ENCODE measurements around the gene ANKIB1.

ANKIB1 gene

DNA sequence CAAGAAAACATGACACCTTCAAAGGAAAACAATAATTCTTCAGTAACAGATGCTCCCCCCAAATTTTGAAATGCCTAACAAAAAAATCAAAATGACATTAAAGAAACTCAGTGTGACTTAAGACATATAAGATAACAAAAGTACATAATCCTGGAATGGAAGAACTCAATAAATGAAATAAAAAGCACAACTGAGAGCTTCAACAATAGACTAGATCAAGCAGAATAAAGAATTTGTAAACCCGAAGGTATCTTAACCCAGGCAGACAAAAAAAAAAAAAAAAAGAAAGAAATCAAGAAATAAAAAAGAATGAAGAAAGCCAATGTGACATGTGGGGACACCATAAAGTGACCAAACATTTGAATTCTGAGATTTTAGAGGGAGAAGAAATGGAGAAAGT lies 39.1 kb upstream of the ANKIB1 start:
- no peak for DNase-seq
- no peak for TF ChIP-seq EZH2 (IDR thresholded peaks at IDR 0.05; ENCODE audit: borderline replicate concordance, low read depth, low read length, severe bottlenecking)
- TF ChIP-seq, protein P1, sequence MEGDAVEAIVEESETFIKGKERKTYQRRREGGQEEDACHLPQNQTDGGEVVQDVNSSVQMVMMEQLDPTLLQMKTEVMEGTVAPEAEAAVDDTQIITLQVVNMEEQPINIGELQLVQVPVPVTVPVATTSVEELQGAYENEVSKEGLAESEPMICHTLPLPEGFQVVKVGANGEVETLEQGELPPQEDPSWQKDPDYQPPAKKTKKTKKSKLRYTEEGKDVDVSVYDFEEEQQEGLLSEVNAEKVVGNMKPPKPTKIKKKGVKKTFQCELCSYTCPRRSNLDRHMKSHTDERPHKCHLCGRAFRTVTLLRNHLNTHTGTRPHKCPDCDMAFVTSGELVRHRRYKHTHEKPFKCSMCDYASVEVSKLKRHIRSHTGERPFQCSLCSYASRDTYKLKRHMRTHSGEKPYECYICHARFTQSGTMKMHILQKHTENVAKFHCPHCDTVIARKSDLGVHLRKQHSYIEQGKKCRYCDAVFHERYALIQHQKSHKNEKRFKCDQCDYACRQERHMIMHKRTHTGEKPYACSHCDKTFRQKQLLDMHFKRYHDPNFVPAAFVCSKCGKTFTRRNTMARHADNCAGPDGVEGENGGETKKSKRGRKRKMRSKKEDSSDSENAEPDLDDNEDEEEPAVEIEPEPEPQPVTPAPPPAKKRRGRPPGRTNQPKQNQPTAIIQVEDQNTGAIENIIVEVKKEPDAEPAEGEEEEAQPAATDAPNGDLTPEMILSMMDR (IDR thresholded peaks at IDR 0.05; ENCODE audit: borderline replicate concordance, extremely low read depth, low read length, poor library complexity, severe bottlenecking), result no peak
- Histone ChIP-seq H3K4me2 (ENCODE audit: insufficient read depth, low read length) (no peak overlapping the region), H3K9ac (ENCODE audit: low read depth, low read length) (no peak overlapping the region), H3K27me3 (ENCODE audit: insufficient read depth, low read length, poor library complexity) (no peaks in the 10 kb centered on the region), H3K4me3 (ENCODE audit: low read depth in 1 of 2, low read length in 2 of 2) (no peak overlapping the region), H3K79me2 (ENCODE audit: insufficient read depth, low read length) (peaks cover 5% of the 10 kb centered on the region; the same call in 1 of the 2 replicates), H3K36me3 (ENCODE audit: insufficient read depth, low read length) (peaks cover 91% of the 10 kb centered on the region), H2AFZ (ENCODE audit: low read depth, low read length) (no peak overlapping the region), H4K20me1 (ENCODE audit: insufficient read depth, low read length) (peaks cover 3% of the 10 kb centered on the region; the same call in 1 of the 2 replicates), H3K27ac (ENCODE audit: low read length) (no peak overlapping the region), H3K4me1 (ENCODE audit: insufficient read depth, low read length) (no peaks in the 10 kb centered on the region), H3K9me3 (ENCODE audit: insufficient read depth, low read length, severe bottlenecking) (peaks cover 13% of the 10 kb centered on the region)
- ATAC-seq (ENCODE audit: insufficient read depth, low read depth), result no peak

DNA sequence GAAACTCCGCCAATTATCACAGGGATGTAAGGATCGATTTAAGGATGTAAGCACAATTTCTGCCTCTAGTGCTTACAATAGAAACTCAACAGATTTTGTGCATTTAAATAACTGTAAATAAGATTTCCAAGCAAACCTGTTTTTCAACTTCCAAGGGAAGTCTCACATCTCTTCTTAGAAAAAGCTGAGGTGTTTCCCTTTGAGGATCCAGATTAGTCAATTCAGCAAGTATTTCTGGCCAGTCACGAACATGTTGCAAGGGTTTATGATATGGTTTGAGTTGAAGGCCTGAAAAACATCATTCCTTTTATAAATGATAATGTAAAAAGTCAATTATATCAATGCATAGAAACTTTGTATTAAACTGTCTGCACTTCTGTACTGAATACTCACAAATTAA lies 24.0 kb upstream of the ANKIB1 start:
- no peak overlapping the region for H3K27ac ChIP-seq (ENCODE audit: low read length)
- peaks cover 92% of the 10 kb centered on the region for H3K36me3 ChIP-seq (ENCODE audit: insufficient read depth, low read length)
- H3K9ac ChIP-seq (ENCODE audit: low read depth, low read length), result no peak overlapping the region
- TF ChIP-seq, protein P1 (IDR thresholded peaks at IDR 0.05; ENCODE audit: borderline replicate concordance, extremely low read depth, low read length, poor library complexity, severe bottlenecking), result no peak
- no peak for TF ChIP-seq EZH2 (IDR thresholded peaks at IDR 0.05; ENCODE audit: borderline replicate concordance, low read depth, low read length, severe bottlenecking)
- H3K27me3 ChIP-seq (ENCODE audit: insufficient read depth, low read length, poor library complexity), result no peaks in the 10 kb centered on the region
- no peaks in the 10 kb centered on the region for H3K9me3 ChIP-seq (ENCODE audit: insufficient read depth, low read length, severe bottlenecking)
- H2AFZ ChIP-seq (ENCODE audit: low read depth, low read length), result no peak overlapping the region
- H3K4me2 ChIP-seq (ENCODE audit: insufficient read depth, low read length), result no peak overlapping the region
- ATAC-seq (ENCODE audit: insufficient read depth, low read depth) (no peak), DNase-seq (no peak)
- H3K79me2 ChIP-seq (ENCODE audit: insufficient read depth, low read length), result no peaks in the 10 kb centered on the region
- H4K20me1 ChIP-seq (ENCODE audit: insufficient read depth, low read length), result no peaks in the 10 kb centered on the region
- H3K4me1 ChIP-seq (ENCODE audit: insufficient read depth, low read length), result no peaks in the 10 kb centered on the region
- H3K4me3 ChIP-seq (ENCODE audit: low read depth in 1 of 2, low read length in 2 of 2), result no peak overlapping the region

DNA sequence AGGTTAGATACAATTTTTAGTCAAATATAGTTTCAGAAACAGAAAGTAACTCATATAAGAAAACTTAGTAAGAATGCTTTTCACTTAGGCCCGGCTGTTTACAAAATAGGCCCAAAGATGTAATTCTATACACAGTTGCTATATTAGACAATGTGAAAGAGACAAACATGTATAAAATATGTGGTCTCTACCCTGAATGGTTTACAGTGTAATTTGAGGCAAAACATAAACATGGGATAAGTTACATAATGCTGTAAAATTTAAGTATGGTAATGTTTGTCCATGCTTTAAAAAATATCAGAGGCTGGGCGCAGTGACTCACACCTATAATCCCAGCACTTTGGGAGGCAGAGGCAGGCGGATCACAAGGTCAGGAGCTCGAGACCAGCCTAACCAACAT lies 18.8 kb upstream of the ANKIB1 start:
- Histone ChIP-seq H4K20me1 (ENCODE audit: insufficient read depth, low read length) (no peaks in the 10 kb centered on the region), H3K27ac (ENCODE audit: low read length) (no peak overlapping the region), H3K79me2 (ENCODE audit: insufficient read depth, low read length) (no peaks in the 10 kb centered on the region), H2AFZ (ENCODE audit: low read depth, low read length) (no peak overlapping the region), H3K9ac (ENCODE audit: low read depth, low read length) (no peak overlapping the region), H3K4me1 (ENCODE audit: insufficient read depth, low read length) (no peaks in the 10 kb centered on the region), H3K9me3 (ENCODE audit: insufficient read depth, low read length, severe bottlenecking) (no peaks in the 10 kb centered on the region), H3K36me3 (ENCODE audit: insufficient read depth, low read length) (peaks cover 82% of the 10 kb centered on the region), H3K4me3 (ENCODE audit: low read depth in 1 of 2, low read length in 2 of 2) (no peak overlapping the region), H3K27me3 (ENCODE audit: insufficient read depth, low read length, poor library complexity) (no peaks in the 10 kb centered on the region), H3K4me2 (ENCODE audit: insufficient read depth, low read length) (no peak overlapping the region)
- ATAC-seq (ENCODE audit: insufficient read depth, low read depth), result no peak
- no peak for DNase-seq
- TF ChIP-seq, protein P1 (IDR thresholded peaks at IDR 0.05; ENCODE audit: borderline replicate concordance, extremely low read depth, low read length, poor library complexity, severe bottlenecking), result no peak
- TF ChIP-seq EZH2 (IDR thresholded peaks at IDR 0.05; ENCODE audit: borderline replicate concordance, low read depth, low read length, severe bottlenecking), result no peak

DNA sequence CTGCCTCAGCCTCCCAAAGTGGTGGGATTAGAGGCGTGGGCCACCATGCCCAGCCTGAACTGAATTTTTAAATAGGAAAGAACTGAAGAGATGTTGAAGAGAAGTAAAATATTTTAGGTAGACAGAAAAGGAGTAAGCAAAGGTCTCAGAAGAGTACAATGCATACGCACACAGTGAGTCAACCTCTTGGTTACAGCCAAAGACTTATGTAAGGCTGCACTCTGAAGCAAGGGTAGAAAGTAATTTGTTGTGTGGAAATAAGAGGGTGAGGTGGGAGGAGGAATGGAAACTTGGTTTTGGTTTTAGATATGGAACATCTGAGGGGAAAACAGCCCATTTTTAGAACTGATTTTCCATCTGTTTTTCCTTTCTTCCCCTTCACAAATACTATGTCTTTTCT lies 17.7 kb upstream of the ANKIB1 start:
- Histone ChIP-seq H3K36me3 (ENCODE audit: insufficient read depth, low read length) (peaks cover 81% of the 10 kb centered on the region), H3K9ac (ENCODE audit: low read depth, low read length) (no peak overlapping the region), H3K27me3 (ENCODE audit: insufficient read depth, low read length, poor library complexity) (no peaks in the 10 kb centered on the region), H3K9me3 (ENCODE audit: insufficient read depth, low read length, severe bottlenecking) (no peaks in the 10 kb centered on the region), H3K4me2 (ENCODE audit: insufficient read depth, low read length) (no peak overlapping the region), H3K79me2 (ENCODE audit: insufficient read depth, low read length) (no peaks in the 10 kb centered on the region), H3K27ac (ENCODE audit: low read length) (no peak overlapping the region), H3K4me1 (ENCODE audit: insufficient read depth, low read length) (no peaks in the 10 kb centered on the region), H3K4me3 (ENCODE audit: low read depth in 1 of 2, low read length in 2 of 2) (no peak overlapping the region), H4K20me1 (ENCODE audit: insufficient read depth, low read length) (no peaks in the 10 kb centered on the region), H2AFZ (ENCODE audit: low read depth, low read length) (no peak overlapping the region)
- ATAC-seq (ENCODE audit: insufficient read depth, low read depth) (no peak), DNase-seq (no peak)
- TF ChIP-seq EZH2 (IDR thresholded peaks at IDR 0.05; ENCODE audit: borderline replicate concordance, low read depth, low read length, severe bottlenecking), result no peak
- TF ChIP-seq, protein P1 (IDR thresholded peaks at IDR 0.05; ENCODE audit: borderline replicate concordance, extremely low read depth, low read length, poor library complexity, severe bottlenecking), result no peak
